ENCODE measurements around the gene TIMM50. TPM values are rescaled to one million over a fixed set of nuclear protein-coding genes. Genes with fewer than 3 reads are reported as not detected.

Gene TIMM50
- total and polyA plus RNA-seq, 2 of the 8 experiments (the other 6 are each of a cell fraction or from before 2014, with no cell fraction given) = 155 to 187 TPM

GRCh38 chr19:39472746-39473442 is 7.7 kb upstream of the TIMM50 start (continued):
- no peak for TF ChIP-seq CHD7 (IDR thresholded peaks at IDR 0.05; ENCODE audit: insufficient replicate concordance, low read length)
- TF ChIP-seq RBBP5 (IDR thresholded peaks at IDR 0.05; ENCODE audit: borderline replicate concordance, low read depth, low read length) = no peak
- no peak for TF ChIP-seq YY1 (IDR thresholded peaks at IDR 0.05; ENCODE audit: low read depth, low read length)
- TF ChIP-seq POU5F1 (IDR thresholded peaks at IDR 0.05; ENCODE audit: low read depth, low read length) = no peak
- TF ChIP-seq CEBPB (IDR thresholded peaks at IDR 0.05; ENCODE audit: low read depth, low read length) = no peak
- TF ChIP-seq BCL11A (IDR thresholded peaks at IDR 0.05; ENCODE audit: low read depth in 2 of 2, low read length in 2 of 2) = no peak
- no peak for TF ChIP-seq EZH2 (IDR thresholded peaks at IDR 0.05; ENCODE audit: low read depth, low read length, severe bottlenecking)
- no peak for TF ChIP-seq ATF3 (IDR thresholded peaks at IDR 0.05; ENCODE audit: insufficient read depth, low read depth, low read length)
- no peak for TF ChIP-seq NRF1 (IDR thresholded peaks at IDR 0.05; ENCODE audit: low read depth, low read length)
- TF ChIP-seq SUZ12 (IDR thresholded peaks at IDR 0.05; ENCODE audit: low read length) = no peak

Measured in H1 (cell line).